Peyer's patch (tissue), 4 donors: ENCODE measurements around the gene TFDP1.

Source experiments
- POLR2A ChIP-seq, 2 donors: fragments of 450-650 bp; IDR thresholded peaks; one replicate each; pipeline ENCODE4 v1.5.1; 2017; ENCODE audit warnings: antibody characterized with exemption in 2 of 2, mild to moderate bottlenecking in 2 of 2, moderate library complexity in 2 of 2
- TF ChIP-seq, protein P1 (sequence below), 6 experiments: fragments of 450-650 bp in 4 of 6; fragments of 200-600 bp in 2 of 6; sonication (generic) in 1 of 6; IDR thresholded peaks; one replicate each; pipeline ENCODE4 v1.5.1; 2017 to 2019; ENCODE audit warnings: antibody characterized with exemption in 6 of 6, mild to moderate bottlenecking in 3 of 6, moderate library complexity in 1 of 6

DNA sequence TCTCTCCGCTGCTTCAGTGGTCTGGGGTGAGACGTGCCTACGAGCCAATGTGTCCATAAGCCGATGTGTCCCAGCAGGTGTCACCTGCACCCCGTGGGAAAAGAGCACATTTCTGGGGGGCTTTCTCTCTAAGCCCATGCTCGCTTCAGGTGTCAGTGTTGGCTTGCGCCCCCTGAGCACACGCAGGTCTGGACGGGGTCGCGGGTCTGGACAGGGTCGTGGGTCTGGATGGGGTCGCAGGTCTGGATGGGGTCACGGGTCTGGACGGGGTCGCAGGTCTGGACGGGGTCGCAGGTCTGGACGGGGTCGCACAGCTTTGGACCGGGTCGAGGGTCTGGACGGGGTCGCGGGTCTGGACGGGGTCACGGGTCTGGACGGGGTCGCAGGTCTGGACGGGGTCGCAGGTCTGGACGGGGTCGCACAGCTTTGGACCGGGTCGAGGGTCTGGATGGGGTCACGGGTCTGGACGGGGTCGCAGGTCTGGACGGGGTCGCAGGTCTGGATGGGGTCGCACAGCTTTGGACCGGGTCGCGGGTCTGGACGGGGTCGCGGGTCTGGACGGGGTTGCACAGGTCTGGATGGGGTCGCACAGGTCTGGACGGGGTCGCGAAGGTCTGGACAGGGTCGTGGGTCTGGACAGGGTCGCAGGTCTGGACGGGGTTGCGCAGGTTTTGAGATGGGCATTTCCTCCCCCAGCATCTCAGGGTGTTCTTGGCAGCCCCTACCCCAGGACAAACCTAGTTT is 24.5 kb upstream of the TFDP1 start:
- TF ChIP-seq, protein P1, sequence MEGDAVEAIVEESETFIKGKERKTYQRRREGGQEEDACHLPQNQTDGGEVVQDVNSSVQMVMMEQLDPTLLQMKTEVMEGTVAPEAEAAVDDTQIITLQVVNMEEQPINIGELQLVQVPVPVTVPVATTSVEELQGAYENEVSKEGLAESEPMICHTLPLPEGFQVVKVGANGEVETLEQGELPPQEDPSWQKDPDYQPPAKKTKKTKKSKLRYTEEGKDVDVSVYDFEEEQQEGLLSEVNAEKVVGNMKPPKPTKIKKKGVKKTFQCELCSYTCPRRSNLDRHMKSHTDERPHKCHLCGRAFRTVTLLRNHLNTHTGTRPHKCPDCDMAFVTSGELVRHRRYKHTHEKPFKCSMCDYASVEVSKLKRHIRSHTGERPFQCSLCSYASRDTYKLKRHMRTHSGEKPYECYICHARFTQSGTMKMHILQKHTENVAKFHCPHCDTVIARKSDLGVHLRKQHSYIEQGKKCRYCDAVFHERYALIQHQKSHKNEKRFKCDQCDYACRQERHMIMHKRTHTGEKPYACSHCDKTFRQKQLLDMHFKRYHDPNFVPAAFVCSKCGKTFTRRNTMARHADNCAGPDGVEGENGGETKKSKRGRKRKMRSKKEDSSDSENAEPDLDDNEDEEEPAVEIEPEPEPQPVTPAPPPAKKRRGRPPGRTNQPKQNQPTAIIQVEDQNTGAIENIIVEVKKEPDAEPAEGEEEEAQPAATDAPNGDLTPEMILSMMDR (IDR thresholded peaks at IDR 0.05): no peak
- TF ChIP-seq POLR2A (IDR thresholded peaks at IDR 0.05): no peak
